Caki2 (cell line): ENCODE measurements around the gene BCL7A. TPM values are rescaled to one million over a fixed set of nuclear protein-coding genes. Genes with fewer than 3 reads are reported as not detected.
A peak's percentile ranks its signal among the peaks of the same experiment; 100 is the strongest.
"Not testable (repeated sequence)": the region's sequence is repeated elsewhere in the genome, so short reads cannot be mapped to it uniquely, and the experiment has no call there.

Experiments used
- DNase-seq: peaks from one replicate; pipeline ENCODE4 v3.0.0-alpha.2; 2015; ENCODE audit warnings: low read depth
- in situ Hi-C: cut with HindIII; loops from 2 replicates; pipeline ENCODE4 v1.10.0; 2016; ENCODE audit warnings: low sequenced_read_pairs, low pct_unique_long_range_greater_than_20kb, mixed read lengths
- total RNA-seq: library from RNA; depleted of rRNA; stranded (reverse); fragments of >200 nt; shearing (Covaris generic); gene quantifications from 2 replicates; pipeline ENCODE4 v1.2.3, GENCODE V29; 2014; ENCODE audit warnings: low replicate concordance

The BCL7A gene
- total RNA-seq, 1 experiment from 2014 or later = 28.8 TPM

GRCh38 chr12:122042910-122043309, 21.2 kb downstream of the BCL7A start:
- in situ Hi-C loops = no loop called here

GRCh38 chr12:122043476-122043875, 21.8 kb downstream of the BCL7A start:
- in situ Hi-C loops = no loop called here
- no peak for DNase-seq

More at GRCh38 chr12:122042910-122043309, 21.2 kb downstream of the BCL7A start:
- DNase-seq = peak; percentile 34

- in situ Hi-C loops = no loop called here
- DNase-seq = no peak
Observed at GRCh38 chr12:122045262-122045661, 23.6 kb downstream of the BCL7A start.

GRCh38 chr12:122046145-122046544, 24.5 kb downstream of the BCL7A start:
- in situ Hi-C loops = no loop called here
- DNase-seq = no peak

GRCh38 chr12:122048151-122048550, 26.5 kb downstream of the BCL7A start:
- DNase-seq = no peak
- in situ Hi-C loops = no loop called here

- no peak for DNase-seq
- in situ Hi-C loops = no loop called here
Observed at GRCh38 chr12:122049827-122050226, 28.1 kb downstream of the BCL7A start.

GRCh38 chr12:122050706-122051105, 29.0 kb downstream of the BCL7A start:
- no peak for DNase-seq
- in situ Hi-C loops = no loop called here

GRCh38 chr12:122051231-122051876, 29.7 kb downstream of the BCL7A start:
- DNase-seq = no peak
- in situ Hi-C loops = no loop called here

GRCh38 chr12:122052285-122052684, 30.6 kb downstream of the BCL7A start:
- in situ Hi-C loops = no loop called here
- DNase-seq = no peak

GRCh38 chr12:122054842-122055520, 33.3 kb downstream of the BCL7A start:
- DNase-seq = no peak
- in situ Hi-C loops = no loop called here

GRCh38 chr12:122056406-122056805, 34.7 kb downstream of the BCL7A start:
- DNase-seq, in situ Hi-C loops: not testable (repeated sequence)

GRCh38 chr12:122057007-122057735, 35.5 kb downstream of the BCL7A start:
- in situ Hi-C loops = no loop called here
- DNase-seq = no peak

GRCh38 chr12:122057769-122058168, 36.1 kb downstream of the BCL7A start:
- no peak for DNase-seq
- in situ Hi-C loops = no loop called here

GRCh38 chr12:122058549-122059149, 37.0 kb downstream of the BCL7A start:
- DNase-seq = no peak
- in situ Hi-C loops = no loop called here

GRCh38 chr12:122059203-122059960, 37.7 kb downstream of the BCL7A start:
- in situ Hi-C loops = no loop called here
- no peak for DNase-seq

GRCh38 chr12:122060081-122060501, 38.4 kb downstream of the BCL7A start:
- in situ Hi-C loops = no loop called here
- DNase-seq = no peak

- no peak for DNase-seq
- in situ Hi-C loops = no loop called here
Observed at GRCh38 chr12:122061253-122061652, 39.6 kb downstream of the BCL7A start.
